ENCODE results near the gene TAF4.
"Not testable (repeated sequence)": the region's sequence is repeated elsewhere in the genome, so short reads cannot be mapped to it uniquely, and the experiment has no call there.

Gene TAF4

DNA sequence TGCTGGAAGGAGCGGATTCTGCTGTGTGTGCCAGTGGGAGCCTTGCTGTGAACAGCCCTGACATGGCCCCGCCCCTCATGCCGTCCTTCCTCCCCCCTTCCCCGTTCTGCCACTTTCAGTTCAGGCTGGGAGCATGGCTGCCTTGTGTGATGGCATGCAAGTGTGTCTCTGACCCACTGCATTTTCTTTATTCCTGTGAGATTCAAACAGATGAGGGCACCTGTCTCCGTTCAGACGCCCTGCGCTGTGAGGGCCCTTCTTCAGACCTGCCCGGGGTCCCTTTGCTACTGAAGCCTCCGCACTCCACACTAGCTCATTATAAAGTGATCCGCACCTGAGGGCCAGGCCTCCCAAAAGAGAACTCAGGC lies 88.3 kb downstream of the TAF4 start:
- DNase-seq (ENCODE audit: low spot score), result no peak

DNA sequence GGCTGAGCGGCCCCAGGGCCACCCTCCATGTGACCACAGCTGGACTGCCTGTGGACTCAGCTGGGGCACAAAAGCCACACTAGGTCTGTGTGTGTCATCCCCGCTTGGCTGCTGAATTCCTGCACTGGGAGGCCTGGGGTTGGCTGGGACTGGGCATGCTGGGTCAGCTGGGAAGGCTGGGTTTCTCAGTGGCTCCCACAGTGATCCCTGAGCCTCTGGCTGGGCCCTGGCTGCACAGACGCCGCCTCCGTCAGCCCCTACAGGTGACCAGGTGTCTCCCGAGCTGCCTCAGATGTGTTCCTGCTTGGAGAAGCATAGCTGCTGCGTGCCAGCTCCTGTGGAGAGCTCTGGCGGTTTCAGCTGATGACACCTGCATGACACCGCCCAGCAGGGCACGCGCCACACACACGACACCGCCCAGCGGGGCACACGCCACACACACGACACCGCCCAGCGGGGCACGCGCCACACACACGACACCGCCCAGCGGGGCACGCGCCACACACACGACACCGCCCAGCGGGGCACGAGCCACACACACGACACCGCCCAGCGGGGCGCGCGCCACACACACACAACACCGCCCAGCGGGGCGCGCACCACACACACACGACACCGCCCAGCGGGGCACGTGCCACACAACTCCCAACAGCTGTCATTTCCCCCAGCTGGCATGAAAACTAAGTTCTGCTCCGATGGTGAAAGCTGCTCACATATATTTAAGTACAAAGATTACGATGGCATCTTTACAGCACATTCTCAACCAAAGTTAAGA lies 88.8 kb downstream of the TAF4 start:
- no peak for DNase-seq (ENCODE audit: low spot score)

DNA sequence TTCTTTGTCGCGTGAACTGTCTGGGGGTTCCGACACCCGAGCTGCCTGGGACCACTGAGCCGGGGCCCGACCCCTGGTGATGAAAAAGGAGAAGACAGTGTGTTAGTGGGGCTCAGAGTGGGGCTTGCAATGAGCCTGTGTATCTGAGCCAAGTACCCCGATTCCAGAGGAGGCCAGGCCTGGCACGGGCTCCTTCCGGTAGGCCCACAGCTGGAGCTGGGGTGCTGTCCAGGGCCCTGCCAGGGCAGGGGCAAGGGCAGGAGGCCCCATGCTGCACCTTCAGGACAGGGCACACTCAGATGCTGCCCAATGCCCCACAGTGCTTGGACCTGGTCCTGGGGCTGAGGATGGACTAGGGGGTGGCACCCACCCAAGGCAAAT lies 89.4 kb downstream of the TAF4 start:
- DNase-seq (ENCODE audit: low spot score), result no peak

DNA sequence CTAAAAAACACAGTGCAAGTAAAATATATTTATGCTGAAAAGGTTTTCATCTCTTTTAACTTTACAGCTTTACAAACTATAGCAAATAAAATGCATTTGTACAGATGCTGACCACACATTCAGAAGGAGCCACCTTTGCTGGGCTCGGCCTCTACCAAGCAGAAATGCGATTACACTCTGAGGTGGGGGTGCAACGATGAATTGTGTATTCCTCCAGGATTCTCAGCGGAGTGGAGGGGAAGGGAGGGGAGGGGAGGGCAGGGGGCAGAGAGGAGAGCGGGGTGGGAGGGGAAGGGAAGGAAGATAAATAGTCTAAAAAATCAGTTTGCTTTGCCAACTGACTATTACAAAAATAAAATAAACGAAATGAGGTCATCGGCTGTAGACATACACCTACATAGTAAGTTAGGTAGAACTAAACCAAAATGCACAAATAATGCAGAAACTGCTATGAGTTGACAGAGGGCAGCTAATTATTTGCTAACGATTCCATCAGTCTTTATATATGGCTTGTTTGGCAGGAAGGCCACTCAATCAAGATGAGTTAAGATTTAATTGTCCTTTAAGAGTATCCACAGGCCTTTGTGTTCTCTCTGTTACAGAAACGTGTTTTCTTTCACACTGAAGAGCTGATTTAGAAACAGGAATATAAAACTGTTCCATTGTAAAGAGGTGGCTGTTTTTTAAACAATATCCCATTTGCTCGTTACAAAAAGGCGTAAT lies 90.1 kb downstream of the TAF4 start:
- no peak for DNase-seq (ENCODE audit: low spot score)

DNA sequence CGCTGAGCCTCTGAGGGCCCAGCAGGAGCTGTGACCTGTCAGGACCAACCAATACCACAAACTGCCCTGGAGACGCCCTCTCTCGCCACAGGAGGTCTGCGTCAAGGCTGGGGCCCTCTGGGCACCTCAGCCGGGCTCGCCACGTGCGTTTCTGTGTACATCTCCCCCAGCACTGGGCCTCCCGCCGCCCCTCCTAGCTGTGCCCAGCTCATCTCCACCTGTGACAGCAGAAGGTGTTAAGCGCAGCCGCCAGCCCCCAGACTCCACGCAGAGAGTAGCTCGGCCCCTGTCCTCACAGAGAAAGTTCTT lies 91.4 kb downstream of the TAF4 start:
- DNase-seq (ENCODE audit: low spot score), result no peak

DNA sequence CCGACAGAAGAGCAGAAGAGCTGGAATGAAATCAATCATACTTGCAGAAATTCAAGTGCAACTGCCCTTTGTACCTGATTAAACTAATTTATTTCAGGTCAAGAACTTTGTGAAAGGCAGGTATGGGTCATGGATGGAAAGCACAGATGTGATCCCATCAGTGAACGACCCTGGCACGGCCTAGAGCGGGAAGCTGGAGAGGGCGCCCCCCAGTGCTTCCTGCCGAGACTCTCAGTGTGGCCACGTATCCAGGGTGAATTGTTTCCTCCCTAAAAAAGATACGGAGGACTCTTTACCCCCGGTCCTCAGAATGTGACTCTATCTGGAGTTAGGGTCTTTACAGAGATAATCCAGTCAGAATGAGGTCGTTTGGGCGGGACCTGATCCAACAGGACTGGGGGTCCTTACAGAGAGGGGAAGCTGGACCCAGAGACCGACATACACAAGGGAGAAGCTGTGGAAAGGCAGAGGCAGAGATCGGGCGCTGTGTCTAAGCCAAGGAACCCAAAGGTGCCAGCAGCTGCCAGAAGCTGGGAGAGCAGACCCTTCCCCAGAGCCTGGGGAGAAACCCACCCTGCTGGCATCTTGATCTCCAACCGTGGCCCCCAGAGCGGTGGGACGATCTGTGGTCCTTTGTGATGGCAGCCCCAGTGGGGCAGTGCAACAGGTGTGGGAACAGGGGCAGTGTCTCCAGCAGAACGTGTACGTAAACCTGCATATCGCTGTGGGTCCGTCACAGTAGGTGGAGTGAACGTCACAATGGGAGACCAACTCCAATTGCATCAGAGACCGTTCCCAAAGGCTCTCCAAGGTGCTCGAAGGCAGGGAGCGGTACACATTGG lies 91.9 kb downstream of the TAF4 start:
- DNase-seq (ENCODE audit: low spot score), result no peak

DNA sequence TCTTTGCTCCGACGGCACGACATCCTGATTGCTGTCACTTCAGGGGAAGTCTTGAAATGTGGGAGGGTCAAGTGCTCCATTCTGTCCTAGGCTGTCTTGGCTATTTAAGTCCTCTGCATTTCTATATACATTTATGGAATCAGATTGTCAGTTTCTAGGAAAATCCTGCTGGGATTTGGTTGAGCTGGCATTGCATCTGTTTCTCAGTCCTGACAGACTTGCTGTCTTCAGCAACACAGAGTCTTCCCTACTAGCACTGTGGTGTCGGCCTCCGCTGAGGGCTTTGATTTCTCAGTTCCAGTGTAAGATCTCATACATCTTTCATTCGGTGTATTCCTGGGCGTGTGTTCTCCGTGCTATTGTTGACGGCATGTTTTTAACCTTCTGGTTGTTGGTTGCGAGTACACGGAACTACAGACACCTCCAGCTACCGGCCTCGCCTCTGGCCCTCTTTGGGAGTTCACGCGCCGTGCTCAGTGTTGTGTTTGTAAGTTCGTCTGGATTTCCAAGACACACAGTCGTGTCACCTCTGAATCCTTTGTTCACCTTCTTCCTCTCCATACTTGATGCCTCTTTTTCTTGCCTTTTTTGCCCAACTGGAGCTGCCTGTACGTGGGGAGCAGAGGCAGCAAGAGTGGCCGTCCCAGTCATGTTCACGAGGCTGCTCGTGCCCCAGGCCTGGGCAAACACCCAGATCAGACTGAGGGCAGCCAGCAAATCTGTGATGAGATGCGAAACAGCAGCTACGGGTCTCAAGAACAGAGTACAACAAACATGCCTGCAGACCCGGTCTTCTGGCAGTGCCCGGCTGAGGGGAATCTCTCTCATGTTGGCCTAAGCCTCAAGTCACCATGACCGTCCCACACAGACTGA lies 92.8 kb downstream of the TAF4 start:
- DNase-seq (ENCODE audit: low spot score), result no peak

DNA sequence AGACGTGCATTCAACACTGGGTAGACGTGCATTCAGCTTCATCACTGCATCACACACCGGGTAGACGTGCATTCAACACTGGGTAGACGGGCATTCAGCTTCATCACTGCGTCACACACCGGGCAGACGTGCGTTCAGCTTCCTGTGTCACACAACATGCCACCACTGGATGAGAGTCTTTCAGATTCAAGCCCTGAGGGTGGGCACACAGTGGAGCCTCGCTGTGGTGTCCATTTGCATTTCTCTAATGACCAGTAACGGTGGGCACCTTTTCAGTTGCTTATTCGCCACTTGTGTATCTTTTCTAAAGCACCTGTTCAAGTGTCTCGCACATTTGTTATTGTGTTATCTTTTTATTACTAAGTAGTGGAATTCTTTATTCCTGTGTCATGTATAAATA lies 94.1 kb downstream of the TAF4 start:
- DNase-seq (ENCODE audit: low spot score), result not testable (repeated sequence)

DNA sequence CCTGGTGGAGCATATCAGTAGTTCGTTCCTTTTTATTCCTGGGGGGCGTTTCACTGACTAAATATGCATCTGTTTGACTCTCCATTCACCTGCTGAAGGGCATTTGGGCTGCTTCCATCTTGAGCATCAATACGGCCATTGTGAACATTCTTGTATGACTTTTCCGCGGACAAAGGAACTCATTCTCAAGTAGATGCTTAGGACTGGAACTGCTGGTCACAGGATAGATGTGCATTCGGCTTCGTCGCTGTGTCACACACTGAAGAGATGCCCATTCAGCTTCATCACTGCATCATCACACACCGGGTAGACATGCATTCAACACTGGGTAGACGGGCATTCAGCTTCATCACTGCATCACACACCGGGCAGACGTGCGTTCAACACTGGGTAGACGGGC lies 95.3 kb downstream of the TAF4 start:
- no peak for DNase-seq (ENCODE audit: low spot score)

DNA sequence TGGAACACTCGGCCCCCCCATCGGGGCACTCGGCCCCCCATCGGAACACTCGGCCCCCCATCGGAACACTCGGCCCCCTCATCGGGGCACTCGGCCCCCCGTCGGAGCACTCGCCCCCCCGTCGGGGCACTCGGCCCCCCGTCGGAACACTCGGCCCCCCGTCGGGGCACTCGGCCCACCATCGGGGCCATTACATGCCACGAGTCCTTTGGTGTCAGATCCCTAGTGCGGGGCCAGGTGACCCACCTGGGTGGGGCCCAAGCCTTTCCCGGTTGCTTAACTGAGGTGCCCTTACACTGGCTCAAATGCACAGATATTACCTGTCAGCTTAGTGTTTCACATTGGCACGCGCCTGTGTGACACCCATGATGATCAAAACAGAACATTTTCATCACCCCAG lies 95.9 kb downstream of the TAF4 start:
- no peak for DNase-seq (ENCODE audit: low spot score)

DNA sequence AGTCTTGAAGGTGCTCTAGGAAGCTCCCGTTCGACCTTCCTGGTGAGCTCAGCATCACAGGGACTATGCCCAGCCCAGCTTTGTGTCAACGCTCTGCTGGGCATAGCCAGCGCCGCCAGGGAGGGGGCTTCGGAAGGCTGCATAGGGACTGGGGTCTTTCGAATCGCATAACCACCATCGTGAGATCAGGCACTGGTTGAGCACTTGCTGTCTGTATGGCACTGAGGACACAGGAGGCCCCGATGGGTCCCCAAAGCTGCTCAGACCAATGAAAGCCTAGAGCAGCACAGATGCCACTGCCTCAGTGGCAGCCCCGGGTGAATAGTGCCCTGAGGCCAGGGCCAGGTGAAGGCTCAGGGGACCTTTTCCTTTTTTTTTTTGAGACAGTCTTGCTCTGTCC lies 96.7 kb downstream of the TAF4 start:
- DNase-seq (ENCODE audit: low spot score), result no peak

DNA sequence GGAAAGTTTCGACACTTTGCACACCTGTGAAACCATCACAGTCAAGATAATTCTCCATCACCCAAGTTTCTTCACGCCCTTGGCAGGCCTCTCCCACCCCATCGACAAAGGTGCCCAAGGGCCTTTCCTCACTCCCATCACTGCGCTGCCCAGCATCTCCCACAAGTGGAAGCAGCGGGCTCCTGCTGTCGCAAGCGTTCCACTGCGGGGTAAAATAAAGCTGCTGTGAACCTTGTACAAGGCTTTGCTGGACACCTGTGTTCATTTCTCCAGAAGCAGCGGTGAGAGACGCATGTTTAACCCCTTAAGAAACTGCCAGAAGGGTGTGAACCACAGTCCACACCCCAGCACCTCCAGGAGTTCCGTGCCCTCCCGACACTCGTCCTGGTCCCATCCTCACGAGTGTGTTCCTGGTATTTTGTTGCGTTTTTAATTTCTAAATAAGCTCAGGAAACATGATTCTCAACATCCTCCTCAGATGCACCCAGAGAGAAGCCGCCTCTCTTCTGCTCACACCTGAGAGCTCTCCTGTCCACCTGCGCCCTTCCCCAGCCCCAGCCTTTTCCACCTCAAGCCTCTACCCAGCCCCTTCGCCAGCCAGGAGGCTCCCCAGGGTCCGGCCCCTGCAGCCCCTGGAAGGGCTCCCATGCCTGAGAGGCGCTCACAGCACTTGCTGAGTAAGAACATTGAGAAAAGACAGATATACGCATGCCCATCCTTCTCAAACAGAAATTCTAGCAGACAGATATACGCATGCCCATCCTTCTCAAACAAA lies 97.5 kb downstream of the TAF4 start:
- DNase-seq (ENCODE audit: low spot score), result no peak

DNA sequence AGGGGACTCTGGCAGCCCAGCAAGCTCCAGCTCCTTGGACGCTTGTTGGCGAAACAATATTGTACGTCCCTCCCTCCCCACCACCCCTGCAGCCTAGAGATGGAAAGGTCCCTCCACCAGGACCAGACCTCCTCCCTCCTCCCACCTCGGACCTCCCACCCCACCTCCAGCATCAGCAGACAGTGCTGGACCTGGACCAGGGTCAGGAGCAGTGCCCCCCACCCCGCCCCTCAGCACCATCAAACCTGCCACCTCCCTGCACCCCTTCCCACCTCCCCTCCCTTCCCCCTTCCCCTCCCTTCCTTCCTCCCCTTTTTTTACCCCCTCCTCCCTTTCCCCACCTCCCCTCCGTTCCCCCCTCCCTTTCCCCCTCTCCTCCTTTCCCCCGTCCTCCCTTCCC lies 98.4 kb downstream of the TAF4 start:
- DNase-seq (ENCODE audit: low spot score), result no peak

DNA sequence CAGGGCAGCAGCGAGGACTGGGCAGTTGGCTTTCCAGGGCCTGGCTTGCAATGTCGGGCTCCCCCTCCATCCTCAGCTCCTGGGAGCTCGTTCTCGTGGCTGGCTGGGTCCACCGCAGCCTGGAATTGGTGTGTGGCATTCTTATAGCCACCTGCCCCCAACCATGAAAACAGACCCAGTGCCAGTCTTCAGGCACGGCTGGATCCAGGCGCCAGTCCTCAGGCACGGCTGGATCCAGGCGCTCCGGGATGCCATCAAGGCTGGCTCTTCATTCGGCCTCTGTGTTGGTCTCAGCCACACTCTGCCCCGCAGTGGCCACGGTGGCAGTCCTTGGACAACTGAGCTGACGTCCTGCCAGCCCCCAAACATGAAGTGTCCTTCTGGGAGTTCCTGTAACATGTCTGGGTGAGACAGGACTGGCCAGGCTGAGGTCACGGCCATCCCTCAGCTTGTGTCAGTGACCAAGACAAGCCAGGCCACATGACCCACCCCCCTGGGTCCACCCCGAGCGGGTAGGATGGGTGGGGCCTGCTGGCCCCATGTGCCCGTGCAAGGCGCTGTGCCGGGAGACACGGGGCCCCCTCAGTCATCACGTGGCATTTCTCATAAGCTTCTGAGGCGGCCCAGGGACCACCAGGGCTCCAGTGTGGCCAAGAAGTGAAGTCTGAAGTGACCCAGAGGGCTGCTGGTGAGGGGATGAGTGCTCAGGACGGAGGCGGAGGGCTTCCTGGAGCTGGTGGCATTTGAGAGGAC lies 99.0 kb downstream of the TAF4 start:
- DNase-seq (ENCODE audit: low spot score), result no peak

DNA sequence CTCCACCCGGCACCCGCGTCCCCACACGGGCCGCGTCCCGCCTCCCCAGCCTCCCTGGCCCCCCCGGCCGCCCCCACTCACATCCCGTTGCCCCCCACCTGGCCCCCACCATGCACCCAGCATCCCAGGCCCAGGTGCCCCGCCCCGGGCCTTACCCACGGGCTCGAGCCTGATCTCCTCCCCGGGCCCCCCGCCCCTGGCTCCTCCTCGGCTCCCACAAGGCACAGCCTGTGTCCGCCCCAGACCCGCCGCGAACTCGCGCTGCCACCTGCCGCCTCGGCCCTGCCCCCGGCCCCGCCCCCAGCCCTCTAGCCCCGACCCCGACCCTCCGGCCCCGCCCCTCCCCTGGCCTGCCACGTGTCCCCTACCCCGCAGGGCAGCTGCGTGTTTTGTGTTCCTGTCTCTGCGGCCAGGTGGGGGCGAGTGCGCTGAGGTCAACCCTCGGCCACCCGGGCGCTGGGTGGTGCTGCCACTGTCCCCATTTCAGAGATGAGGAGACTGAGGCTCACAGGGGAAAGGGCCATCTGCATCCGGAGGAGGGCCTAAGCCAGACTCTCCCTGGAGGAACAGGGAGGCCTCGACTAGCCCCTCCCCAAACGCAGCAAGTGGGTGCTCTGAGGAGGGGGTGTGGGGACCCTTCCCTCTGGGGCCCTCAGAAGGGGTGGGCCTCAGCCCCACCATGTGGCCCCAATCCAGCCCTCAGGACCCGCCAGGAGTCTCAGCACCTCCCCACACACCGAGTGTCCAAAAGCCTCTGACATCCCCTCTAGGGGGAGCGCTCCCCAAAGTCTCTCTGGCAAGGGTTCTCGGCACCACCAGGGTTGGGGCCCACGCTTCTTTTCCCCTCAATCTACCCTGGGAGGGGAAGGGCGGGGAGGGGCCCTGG lies 99.8 kb downstream of the TAF4 start:
- peak; percentile 68 for DNase-seq (ENCODE audit: low spot score)

DNA sequence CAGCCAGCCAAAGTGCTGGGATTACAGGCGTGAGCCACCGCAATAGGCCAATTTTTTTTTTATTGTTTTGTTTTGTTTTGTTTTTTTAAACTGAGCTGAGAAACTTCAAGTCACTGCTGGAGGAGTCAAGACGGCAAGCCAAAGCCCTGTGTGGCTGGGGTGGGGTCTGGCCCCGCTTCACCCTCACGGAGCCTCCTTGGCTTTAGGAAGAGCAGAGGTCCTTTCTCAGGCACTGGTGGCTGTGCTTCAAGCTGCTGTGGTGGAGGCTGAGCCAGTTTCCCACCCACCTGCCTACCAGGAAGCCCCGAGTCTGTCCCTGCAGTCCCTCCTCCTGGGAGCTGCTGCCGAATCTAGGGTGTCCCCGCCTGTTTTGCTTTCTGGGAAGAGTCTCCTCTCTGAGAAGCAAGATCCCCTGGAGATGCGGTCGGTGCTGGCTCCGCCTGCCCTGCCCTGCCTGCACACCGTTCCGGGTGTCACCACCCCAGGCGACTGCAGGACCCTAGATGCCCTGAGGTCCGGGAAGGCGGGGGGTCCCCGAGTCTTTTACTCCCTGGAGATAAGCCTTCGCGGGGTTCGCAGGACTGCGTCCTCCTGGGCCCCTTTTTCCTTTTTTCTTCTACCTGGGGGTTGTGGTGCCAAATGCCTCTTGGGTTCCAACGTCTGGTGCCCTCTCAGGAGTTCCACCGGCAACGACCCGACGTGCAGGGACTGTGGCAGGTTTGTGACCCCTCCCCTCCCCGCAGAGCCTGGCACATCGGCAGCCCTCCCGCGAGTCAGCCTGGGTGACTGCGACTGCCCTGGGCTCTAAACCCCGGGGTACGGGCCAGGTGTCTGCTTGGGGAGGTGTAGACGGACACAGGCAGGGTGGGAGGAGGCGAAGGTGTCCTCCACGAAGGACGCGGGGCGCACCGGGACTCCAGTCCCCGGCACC lies 100.7 kb downstream of the TAF4 start:
- DNase-seq (ENCODE audit: low spot score), result no peak

DNA sequence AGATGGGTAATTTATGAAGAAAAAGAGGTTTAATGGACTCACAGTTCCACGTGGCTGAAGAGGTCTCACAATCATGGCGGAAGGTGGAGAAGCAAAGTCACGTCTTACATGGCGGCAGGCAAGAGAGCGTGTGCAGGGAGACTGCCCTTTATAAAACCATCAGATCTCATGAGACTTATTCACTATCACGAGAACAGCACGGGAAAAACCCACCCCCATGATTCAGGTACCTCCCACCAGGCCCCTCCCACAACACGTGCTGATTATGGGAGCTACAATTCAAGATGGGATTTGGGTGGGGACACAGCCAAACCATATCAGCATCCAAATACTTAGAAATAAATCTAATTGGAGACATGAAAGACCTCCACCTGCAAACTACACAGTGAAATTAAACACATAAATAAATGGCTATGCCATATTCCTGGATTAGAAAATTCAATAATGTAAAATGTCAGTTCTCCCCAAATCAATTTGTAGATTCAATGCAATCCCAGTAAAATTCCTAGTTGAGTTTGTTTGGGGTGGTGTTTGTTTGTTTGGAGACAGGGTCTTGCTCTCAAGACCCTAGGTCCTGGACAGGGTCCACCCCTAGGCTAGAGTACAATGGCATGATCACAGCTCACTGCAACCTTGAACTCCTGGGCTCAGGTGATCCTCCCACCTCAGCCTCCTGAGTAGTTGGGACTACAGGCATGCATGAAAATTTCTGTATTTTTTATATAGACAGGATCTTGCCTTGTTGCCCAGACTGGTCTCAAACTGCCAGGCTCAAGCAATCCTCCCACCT lies 101.6 kb downstream of the TAF4 start:
- no peak for DNase-seq (ENCODE audit: low spot score)

DNA sequence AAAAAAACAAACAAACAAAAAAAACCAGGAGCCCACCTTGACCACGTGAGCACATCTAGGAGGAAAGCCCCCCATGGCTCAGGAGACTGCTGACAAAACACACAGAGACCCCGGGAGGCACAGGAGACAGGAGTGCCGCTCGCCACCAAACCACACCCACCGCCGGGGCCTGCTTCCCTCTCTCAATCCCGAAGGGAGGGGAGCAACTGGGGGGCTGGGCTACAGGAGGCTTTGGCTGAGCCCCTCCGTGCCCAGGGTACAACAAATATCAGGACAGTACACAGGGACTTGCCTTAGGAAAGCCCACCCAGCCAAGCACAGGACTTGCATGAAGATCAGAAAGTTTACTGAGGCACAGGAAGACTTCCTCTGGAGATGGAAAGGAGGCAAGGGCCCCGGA lies 102.5 kb downstream of the TAF4 start:
- no peak for DNase-seq (ENCODE audit: low spot score)
